H1 (cell line): ENCODE data around the gene ARHGEF38.

Experiments
- ASH2L ChIP-seq: fragments of 200-600, 300-600 bp; sonication (generic); IDR thresholded peaks from one replicate; pipeline ENCODE4 v1.7.1; 2017; ENCODE audit warnings: low read length
- CTCF ChIP-seq, 3 experiments: IDR thresholded peaks; 1 replicate in 2 of 3; 2 replicates in 1 of 3; pipeline versions ENCODE4 v1.5.1 to v1.6.1; 2011; ENCODE audit warnings: low read length in 3 of 3, mild to moderate bottlenecking in 3 of 3, inconsistent platforms in 2 of 3, low read depth in 1 of 3, moderate library complexity in 1 of 3; ENCODE audit not compliant: insufficient read depth in 1 of 3; ENCODE audit errors: control extremely low read depth in 1 of 3
- EZH2 ChIP-seq: fragments of 200-600 bp; sonication (generic); IDR thresholded peaks from 2 replicates; pipeline ENCODE4 v1.7.1; 2012; ENCODE audit warnings: low read depth, mild to moderate bottlenecking, moderate library complexity, low read length, inconsistent platforms; ENCODE audit not compliant: severe bottlenecking
- POLR2A ChIP-seq, 2 experiments: IDR thresholded peaks; 1 replicate in 1 of 2; 2 replicates in 1 of 2; pipeline ENCODE4 v1.6.1; 2011; ENCODE audit warnings: low read depth in 2 of 2, low read length in 2 of 2, mild to moderate bottlenecking in 2 of 2; ENCODE audit errors: control extremely low read depth in 1 of 2
- POLR2AphosphoS5 ChIP-seq: IDR thresholded peaks from 2 replicates; pipeline ENCODE4 v1.6.1; 2011; ENCODE audit warnings: low read depth, low read length
- RAD21 ChIP-seq, 2 experiments: IDR thresholded peaks in 1 of 2; conservative IDR thresholded peaks in 1 of 2; 2 replicates each; pipeline ENCODE4 v1.6.1; 2011; ENCODE audit warnings: low read depth in 2 of 2, low read length in 2 of 2, improper control_type of control experiment in 1 of 2, inconsistent platforms in 1 of 2, mild to moderate bottlenecking in 1 of 2, moderate library complexity in 1 of 2
- RFX5 ChIP-seq: IDR thresholded peaks from 2 replicates; pipeline ENCODE4 v1.6.1; 2011; ENCODE audit warnings: low read depth, low read length, improper control_type of control experiment, borderline replicate concordance
- SP4 ChIP-seq: IDR thresholded peaks from 2 replicates; pipeline ENCODE4 v1.6.1; 2012; ENCODE audit warnings: low read length, inconsistent platforms

- TF ChIP-seq POLR2AphosphoS5 (no peak), EZH2 (no peak), ASH2L (no peak), CTCF (IDR thresholded peaks at IDR 0.05; ENCODE audit: control extremely low read depth in 1 of 3, insufficient read depth in 1 of 3, low read depth in 1 of 3, low read length in 3 of 3) (no peak), SP4 (no peak), RFX5 (no peak), RAD21 (IDR thresholded peaks at IDR 0.05 in 1 of 2, conservative IDR thresholded peaks at IDR 0.05 in 1 of 2; ENCODE audit: low read depth in 2 of 2, low read length in 2 of 2) (no peak), POLR2A (IDR thresholded peaks at IDR 0.05; ENCODE audit: control extremely low read depth in 1 of 2, low read depth in 2 of 2, low read length in 2 of 2) (no peak)
Observed at GRCh38 chr4:105503484-105503883, 48.9 kb upstream of the ARHGEF38 start.
